ENCODE results near the gene LRRC7.
"Not testable (repeated sequence)": the region's sequence is repeated elsewhere in the genome, so short reads cannot be mapped to it uniquely, and the experiment has no call there.

Gene LRRC7

GRCh38 chr1:69697340-69697739, 129.6 kb downstream of the LRRC7 start:
- DNase-seq (ENCODE audit: low read depth): no peak

- DNase-seq (ENCODE audit: low read depth): no peak
These were observed 133.0 kb downstream of the LRRC7 start for GRCh38 chr1:69700770-69701169.

GRCh38 chr1:69702085-69702484, 134.4 kb downstream of the LRRC7 start:
- no peak for DNase-seq (ENCODE audit: low read depth)

- no peak for DNase-seq (ENCODE audit: low read depth)
These were observed 138.8 kb downstream of the LRRC7 start for GRCh38 chr1:69706473-69706872.

- DNase-seq (ENCODE audit: low read depth): no peak
These were observed 139.4 kb downstream of the LRRC7 start for GRCh38 chr1:69707103-69707502.

GRCh38 chr1:69710484-69711189, 142.9 kb downstream of the LRRC7 start:
- DNase-seq (ENCODE audit: low read depth): no peak

- no peak for DNase-seq (ENCODE audit: low read depth)
These were observed 143.6 kb downstream of the LRRC7 start for GRCh38 chr1:69711190-69711930.

- not testable (repeated sequence) for DNase-seq (ENCODE audit: low read depth)
These were observed 150.1 kb downstream of the LRRC7 start for GRCh38 chr1:69717834-69718233.

- no peak for DNase-seq (ENCODE audit: low read depth)
These were observed 160.5 kb downstream of the LRRC7 start for GRCh38 chr1:69728206-69728605.

GRCh38 chr1:69733061-69733460, 165.3 kb downstream of the LRRC7 start:
- DNase-seq (ENCODE audit: low read depth): no peak

GRCh38 chr1:69737527-69738185, 169.9 kb downstream of the LRRC7 start:
- no peak for DNase-seq (ENCODE audit: low read depth)

GRCh38 chr1:69738458-69739250, 170.9 kb downstream of the LRRC7 start:
- no peak for DNase-seq (ENCODE audit: low read depth)

- no peak for DNase-seq (ENCODE audit: low read depth)
These were observed 171.5 kb downstream of the LRRC7 start for GRCh38 chr1:69739251-69739605.

GRCh38 chr1:69743146-69743545, 175.4 kb downstream of the LRRC7 start:
- no peak for DNase-seq (ENCODE audit: low read depth)

GRCh38 chr1:69744381-69744780, 176.7 kb downstream of the LRRC7 start:
- no peak for DNase-seq (ENCODE audit: low read depth)

- DNase-seq (ENCODE audit: low read depth): no peak
These were observed 179.5 kb downstream of the LRRC7 start for GRCh38 chr1:69747207-69747606.

GRCh38 chr1:69750638-69751037, 182.9 kb downstream of the LRRC7 start:
- no peak for DNase-seq (ENCODE audit: low read depth)

GRCh38 chr1:69752831-69753230, 185.1 kb downstream of the LRRC7 start:
- no peak for DNase-seq (ENCODE audit: low read depth)

GRCh38 chr1:69754521-69754920, 186.8 kb downstream of the LRRC7 start:
- no peak for DNase-seq (ENCODE audit: low read depth)

- no peak for DNase-seq (ENCODE audit: low read depth)
These were observed 187.9 kb downstream of the LRRC7 start for GRCh38 chr1:69755647-69756046.

- DNase-seq (ENCODE audit: low read depth): no peak
These were observed 198.2 kb downstream of the LRRC7 start for GRCh38 chr1:69765951-69766350.

- no peak for DNase-seq (ENCODE audit: low read depth)
These were observed 198.9 kb downstream of the LRRC7 start for GRCh38 chr1:69766431-69767180.
